Esophagus muscularis mucosa (tissue), 4 donors: Measurements from ENCODE around the gene PYURF. TPM values are rescaled to one million over a fixed set of nuclear protein-coding genes. Genes with fewer than 3 reads are reported as not detected.

Source experiments
- DNase-seq: peaks from one replicate; pipeline ENCODE4 v3.0.0-alpha.2; 2017; ENCODE audit errors: extremely low spot score
- H3K27ac ChIP-seq, 4 donors: fragments of 200-600 bp; sonication (generic); replicated peaks in 1 of 4; 1 replicate in 3 of 4; 2 replicates in 1 of 4; pipeline ENCODE4 v1.5.1; 2016 to 2019; ENCODE audit warnings: mild to moderate bottlenecking in 1 of 4
- H3K27me3 ChIP-seq, 4 donors: fragments of 200-600 bp; sonication (generic); one replicate each; pipeline versions ENCODE4 v1.5.1 to v1.6.0; 2016 to 2019
- H3K36me3 ChIP-seq, 4 donors: fragments of 200-600 bp; sonication (generic); one replicate each; pipeline ENCODE4 v1.5.1; 2016 to 2019
- H3K4me1 ChIP-seq, 4 donors: fragments of 200-600 bp; sonication (generic); one replicate each; pipeline ENCODE4 v1.5.1; 2016 to 2019
- H3K4me3 ChIP-seq, 4 donors: fragments of 200-600 bp; sonication (generic); 1 replicate in 2 of 4; 2 replicates in 2 of 4; pipeline ENCODE4 v1.5.1; 2016 to 2019; ENCODE audit warnings: mild to moderate bottlenecking in 4 of 4, moderate library complexity in 1 of 4
- H3K9me3 ChIP-seq, 4 donors: fragments of 200-600 bp; sonication (generic); 1 replicate in 3 of 4; 2 replicates in 1 of 4; pipeline ENCODE4 v1.5.1; 2016 to 2019
- EP300 ChIP-seq: sonication (generic); formaldehyde crosslinking; IDR thresholded peaks from one replicate; pipeline ENCODE4 v1.6.1; 2017; ENCODE audit warnings: antibody characterized with exemption
- POLR2A ChIP-seq: fragments of 450-650 bp; IDR thresholded peaks from one replicate; pipeline ENCODE4 v1.6.1; 2017; ENCODE audit warnings: antibody characterized with exemption, moderate library complexity, mild to moderate bottlenecking, low read depth
- POLR2AphosphoS5 ChIP-seq, 2 donors: sonication (generic); formaldehyde crosslinking; IDR thresholded peaks; one replicate each; pipeline ENCODE4 v1.6.1; 2017; ENCODE audit warnings: antibody characterized with exemption in 2 of 2
- WGBS: methylation state at CpG from one replicate; pipeline ENCODE4 v1.1.5; 2018; 5-methylcytosine and 5-hydroxymethylcytosine counted together
- intact Hi-C: fragments of 100-400 bp; cut with DNase I; formaldehyde crosslinking; loops from one replicate; pipeline ENCODE4 v1.15.1; 2023
- total RNA-seq, 4 donors: library from RNA; depleted of rRNA; stranded (reverse); fragments of >200 nt; gene quantifications; one replicate each; pipeline versions ENCODE4 v1.1.0 to v1.2.1, GENCODE V29; 2016
- TF ChIP-seq, protein P1 (sequence below), 3 experiments: fragments of 200-600 bp in 2 of 3; fragments of 450-650 bp in 1 of 3; sonication (generic) in 2 of 3; IDR thresholded peaks; one replicate each; pipeline ENCODE4 v1.5.1; 2017 to 2019; ENCODE audit warnings: antibody characterized with exemption in 3 of 3, mild to moderate bottlenecking in 2 of 3, moderate library complexity in 1 of 3

The PYURF gene
- total RNA-seq, 4 donors from 2014 or later: 65.2 to 95.9 (median 80.3) TPM

DNA sequence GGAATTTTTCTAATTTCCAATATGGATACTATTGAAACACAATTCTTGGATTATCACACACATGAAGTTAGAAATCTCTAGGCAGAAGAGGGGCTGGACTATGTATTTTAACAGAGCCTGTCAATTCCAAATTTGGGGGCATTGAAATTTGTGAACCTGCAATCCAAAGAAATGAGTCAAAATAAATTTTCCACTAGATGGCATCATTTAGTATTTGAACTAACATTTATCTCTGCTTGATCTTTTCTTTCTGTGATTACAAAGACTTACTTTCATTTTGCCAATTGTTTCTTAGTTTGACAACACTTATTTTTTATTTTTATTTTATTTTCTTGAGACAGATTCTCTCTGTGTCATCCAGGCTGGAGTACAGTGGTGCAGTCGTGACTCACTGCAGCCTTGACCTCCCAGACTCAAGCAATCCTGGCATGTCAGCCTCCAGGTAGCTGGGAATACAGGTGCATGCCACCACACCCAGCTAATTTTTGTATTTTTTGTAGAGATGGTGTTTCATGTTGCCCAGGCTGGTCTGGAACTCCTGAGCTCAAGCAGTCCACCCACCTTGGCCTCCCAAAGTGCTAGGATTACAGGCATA lies 2.7 kb upstream of the PYURF start:
- H3K36me3 ChIP-seq: peaks cover 2 to 4% (median 3%) of the 10 kb centered on the region in 4 donors
- H3K4me1 ChIP-seq: peaks cover 13 to 44% (median 39%) of the 10 kb centered on the region in 4 donors
- no peaks in the 10 kb centered on the region for H3K27me3 ChIP-seq
- peak overlapping the region; percentile 44 to 96 (median 94) for H3K27ac ChIP-seq
- no peak overlapping the region for H3K4me3 ChIP-seq
- DNase-seq: no peak
- intact Hi-C loops: loop anchor here (10.0 kb wide), 1 partner anchor 522 kb away; the partner anchor contains the start of gene PKD2
- no peaks in the 10 kb centered on the region for H3K9me3 ChIP-seq
- TF ChIP-seq, protein P1, sequence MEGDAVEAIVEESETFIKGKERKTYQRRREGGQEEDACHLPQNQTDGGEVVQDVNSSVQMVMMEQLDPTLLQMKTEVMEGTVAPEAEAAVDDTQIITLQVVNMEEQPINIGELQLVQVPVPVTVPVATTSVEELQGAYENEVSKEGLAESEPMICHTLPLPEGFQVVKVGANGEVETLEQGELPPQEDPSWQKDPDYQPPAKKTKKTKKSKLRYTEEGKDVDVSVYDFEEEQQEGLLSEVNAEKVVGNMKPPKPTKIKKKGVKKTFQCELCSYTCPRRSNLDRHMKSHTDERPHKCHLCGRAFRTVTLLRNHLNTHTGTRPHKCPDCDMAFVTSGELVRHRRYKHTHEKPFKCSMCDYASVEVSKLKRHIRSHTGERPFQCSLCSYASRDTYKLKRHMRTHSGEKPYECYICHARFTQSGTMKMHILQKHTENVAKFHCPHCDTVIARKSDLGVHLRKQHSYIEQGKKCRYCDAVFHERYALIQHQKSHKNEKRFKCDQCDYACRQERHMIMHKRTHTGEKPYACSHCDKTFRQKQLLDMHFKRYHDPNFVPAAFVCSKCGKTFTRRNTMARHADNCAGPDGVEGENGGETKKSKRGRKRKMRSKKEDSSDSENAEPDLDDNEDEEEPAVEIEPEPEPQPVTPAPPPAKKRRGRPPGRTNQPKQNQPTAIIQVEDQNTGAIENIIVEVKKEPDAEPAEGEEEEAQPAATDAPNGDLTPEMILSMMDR (IDR thresholded peaks at IDR 0.05): peak in 2 of 3 experiments; percentile 30 to 32
- no peak for TF ChIP-seq POLR2A
- WGBS: 39% methylated on average over 1 of the region's 1 CpG

DNA sequence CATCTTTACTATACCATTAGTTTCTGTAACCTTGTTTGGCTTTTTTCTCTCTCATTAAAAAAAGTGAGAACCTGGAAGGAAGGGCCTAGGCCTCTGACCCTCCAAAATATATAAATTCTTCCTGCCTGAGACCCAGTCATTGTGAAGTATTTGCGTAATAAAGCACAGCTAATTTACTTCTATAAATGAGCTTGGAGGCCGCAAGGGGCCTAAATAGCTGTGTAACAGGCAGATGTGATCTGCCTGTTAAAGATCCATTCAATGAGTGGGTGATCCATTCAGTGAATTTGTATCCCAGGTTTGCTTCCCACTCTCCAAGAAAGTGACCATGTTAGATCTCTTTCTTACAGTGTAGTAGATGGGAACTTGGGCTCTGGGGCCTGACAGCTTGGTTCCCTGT lies 595 bp upstream of the PYURF start:
- Histone ChIP-seq H3K27me3 (no peaks in the 10 kb centered on the region), H3K4me1 (peaks cover 13 to 45% (median 41%) of the 10 kb centered on the region in 4 donors), H3K9me3 (no peaks in the 10 kb centered on the region), H3K36me3 (peaks cover 5 to 26% (median 13%) of the 10 kb centered on the region in 4 donors), H3K4me3 (peak overlapping the region; percentile 83 to 86 (median 84)), H3K27ac (peak overlapping the region; percentile 89 to 96 (median 94))
- WGBS: 70% methylated on average over 2 of the region's 2 CpGs
- TF ChIP-seq POLR2A (no peak), EP300 (no peak), POLR2AphosphoS5 (IDR thresholded peaks at IDR 0.05) (no peak)
- TF ChIP-seq, protein P1 (IDR thresholded peaks at IDR 0.05): no peak
- DNase-seq: no peak
- intact Hi-C loops: loop anchor here (5.0 to 10.0 kb wide), 4 partner anchors 67 to 519 kb away; partner anchors contain the start of genes HERC3, HERC5, PKD2 and PPM1K

DNA sequence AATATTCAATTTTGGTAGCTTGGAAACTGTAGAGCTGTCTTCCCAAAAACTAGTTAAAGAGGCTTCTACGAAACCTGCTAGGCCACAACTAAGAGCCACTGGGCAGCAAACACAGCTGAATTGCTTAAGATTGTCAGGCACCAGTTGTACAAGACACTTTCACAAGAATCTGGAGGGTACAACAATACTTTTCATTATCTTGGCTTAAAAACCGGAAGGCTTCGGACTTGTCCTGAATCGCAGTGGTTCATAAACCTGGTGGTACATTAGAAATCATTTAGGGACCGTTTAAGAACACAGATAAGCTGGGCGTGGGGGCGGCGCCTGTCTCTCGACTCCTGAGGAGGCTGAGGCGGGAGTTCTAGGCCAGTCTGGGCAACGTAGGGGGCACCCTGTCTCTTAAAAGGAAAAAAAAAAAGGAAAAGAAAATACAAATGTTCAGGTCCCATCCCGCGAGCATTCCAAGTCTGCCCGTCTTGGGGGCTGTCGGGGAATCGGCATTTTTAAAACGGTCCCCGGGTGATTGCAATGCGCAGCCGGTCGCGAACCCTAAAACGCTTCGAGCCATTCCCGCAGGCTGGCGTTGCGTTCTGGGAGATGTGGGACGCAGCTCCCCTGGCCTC lies 763 bp downstream of the PYURF start:
- WGBS: 1% methylated on average over 26 of the region's 28 CpGs
- H3K4me3 ChIP-seq: peak overlapping the region; percentile 83 to 86 (median 84)
- intact Hi-C loops: loop anchor here (5.0 to 10.0 kb wide), 4 partner anchors 66 to 518 kb away; partner anchors contain the start of genes HERC3, HERC5, PKD2 and PPM1K
- no peaks in the 10 kb centered on the region for H3K9me3 ChIP-seq
- no peaks in the 10 kb centered on the region for H3K27me3 ChIP-seq
- peak overlapping the region; percentile 89 to 96 (median 94) for H3K27ac ChIP-seq
- peaks cover 13 to 45% (median 41%) of the 10 kb centered on the region in 4 donors for H3K4me1 ChIP-seq
- TF ChIP-seq EP300: no peak
- TF ChIP-seq, protein P1 (IDR thresholded peaks at IDR 0.05): no peak
- no peak for TF ChIP-seq POLR2A
- TF ChIP-seq POLR2AphosphoS5 (IDR thresholded peaks at IDR 0.05): no peak
- H3K36me3 ChIP-seq: peaks cover 5 to 32% (median 14%) of the 10 kb centered on the region in 4 donors
- DNase-seq: no peak

DNA sequence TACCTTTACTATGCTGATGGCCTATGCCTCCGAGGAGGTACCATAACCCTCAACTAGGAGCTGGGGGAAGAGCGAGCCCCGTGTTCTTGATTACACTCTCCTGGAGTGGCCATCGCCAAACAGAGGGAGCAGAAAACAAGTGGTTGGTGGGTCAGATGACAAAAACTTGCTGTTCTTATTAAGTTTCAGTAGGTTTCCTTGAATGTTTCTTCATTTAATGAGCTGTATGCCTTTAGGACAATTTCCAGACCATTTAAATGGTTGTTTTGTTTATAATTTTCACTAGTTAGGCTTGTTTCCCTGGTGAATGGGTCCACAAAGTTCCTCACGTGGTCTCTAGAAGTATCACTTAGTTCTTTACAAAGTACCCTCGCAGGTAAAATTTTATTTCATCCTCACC lies 4.7 kb downstream of the PYURF start:
- TF ChIP-seq POLR2A (no peak), EP300 (no peak), POLR2AphosphoS5 (IDR thresholded peaks at IDR 0.05) (no peak)
- TF ChIP-seq, protein P1 (IDR thresholded peaks at IDR 0.05): no peak
- no peak for DNase-seq
- Histone ChIP-seq H3K4me3 (no peak overlapping the region), H3K36me3 (peaks cover 5 to 32% (median 14%) of the 10 kb centered on the region in 4 donors), H3K9me3 (no peaks in the 10 kb centered on the region), H3K4me1 (peaks cover 6 to 23% (median 21%) of the 10 kb centered on the region in 4 donors), H3K27me3 (no peaks in the 10 kb centered on the region), H3K27ac (no peak overlapping the region)
- WGBS: 90% methylated on average over 6 of the region's 6 CpGs
- intact Hi-C loops: loop anchor here (5.0 kb wide), 1 partner anchor 152 kb away; no protein-coding TSS in a partner anchor
